GM12892 (cell line): Measurements from ENCODE around the gene GAGE10.

Experiments used
- POLR2A ChIP-seq: IDR thresholded peaks from 2 replicates; pipeline ENCODE4 v1.6.1; 2011; ENCODE audit warnings: low read depth, low read length, control low read depth
- POLR2AphosphoS5 ChIP-seq: IDR thresholded peaks from 2 replicates; pipeline ENCODE4 v1.6.1; 2011; ENCODE audit warnings: low read depth, low read length, control low read depth
- TAF1 ChIP-seq: IDR thresholded peaks from 2 replicates; pipeline ENCODE4 v1.6.1; 2011; ENCODE audit warnings: low read depth, mild to moderate bottlenecking, control low read depth, low read length, borderline replicate concordance

DNA sequence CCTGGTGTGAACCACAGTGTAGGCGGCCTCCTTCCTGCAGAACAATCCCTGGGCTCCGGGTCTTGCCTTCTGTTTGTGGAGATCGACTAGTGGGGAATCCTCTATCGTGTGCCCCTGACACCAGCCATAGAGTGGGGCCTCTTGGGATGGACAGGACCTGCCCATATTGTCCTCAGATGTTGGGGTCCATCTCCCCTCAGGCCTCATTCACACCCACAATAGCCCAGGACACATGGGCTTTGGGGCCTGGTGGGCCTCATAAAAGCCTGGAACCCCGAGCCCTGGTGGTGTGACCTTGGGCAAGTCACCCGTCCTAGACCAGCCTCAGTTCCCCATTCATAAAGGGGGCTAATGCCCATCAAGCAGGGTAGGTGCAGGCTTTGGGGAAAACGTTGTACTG is 13.2 kb upstream of the GAGE10 start:
- no peak for TF ChIP-seq TAF1
- TF ChIP-seq POLR2A = no peak
- no peak for TF ChIP-seq POLR2AphosphoS5
